Adipose tissue (tissue), 3 donors: ENCODE data around the gene ANKRD39. TPM values are rescaled to one million over a fixed set of nuclear protein-coding genes. Genes with fewer than 3 reads are reported as not detected.
"Not testable (repeated sequence)": the region's sequence is repeated elsewhere in the genome, so short reads cannot be mapped to it uniquely, and the experiment has no call there.

Source experiments
- H3K27ac ChIP-seq: one replicate; pipeline ENCODE4 v1.5.1; 2013; ENCODE audit warnings: low read depth, low read length
- WGBS, 3 donors: extraction: QIAGEN DNeasy Blood & Tissue Kit; methylation state at CpG; one replicate each; pipeline ENCODE4 v1.1.7; 2013; 5-methylcytosine and 5-hydroxymethylcytosine counted together
- polyA plus RNA-seq, 3 donors: library from polyadenylated mRNA; stranded (reverse); fragments of 200-250 nt; gene quantifications; one replicate each; pipeline ENCODE4 v1.2.3, GENCODE V29; 2013
- donor health status: healthy with polysubstance abuse.
- donor health status: Bipolar disorder and iron deficiency.
- donor health status: healthy.

The ANKRD39 gene
- polyA plus RNA-seq, 3 donors: 9.4 to 14.5 (median 11.0) TPM

- WGBS, 3 donors: 93 to 95% (median 94%) methylated on average over 5 of the region's 5 CpGs
Observed at GRCh38 chr2:96889502-96889901, 31.7 kb upstream of the ANKRD39 start.

GRCh38 chr2:96888072-96889011, 30.5 kb upstream of the ANKRD39 start:
- WGBS, 3 donors: 35 to 75% (median 58%) methylated on average over 12 of the region's 12 CpGs
- H3K27ac ChIP-seq: no peak overlapping the region

More at GRCh38 chr2:96889502-96889901, 31.7 kb upstream of the ANKRD39 start:
- not testable (repeated sequence) for H3K27ac ChIP-seq

- WGBS, 3 donors: 55 to 79% (median 64%) methylated on average over 18 of the region's 18 CpGs
- no peak overlapping the region for H3K27ac ChIP-seq
Observed at GRCh38 chr2:96887493-96888012, 29.7 kb upstream of the ANKRD39 start.

- no peak overlapping the region for H3K27ac ChIP-seq
- 84 to 94% (median 85%) methylated on average over 21 to 23 of the region's 23 CpGs for WGBS, 3 donors
Observed at GRCh38 chr2:96885432-96886347, 27.9 kb upstream of the ANKRD39 start.

- no peak overlapping the region for H3K27ac ChIP-seq
- 72 to 87% (median 77%) methylated on average over 19 of the region's 19 CpGs for WGBS, 3 donors
Observed at GRCh38 chr2:96884299-96885094, 26.7 kb upstream of the ANKRD39 start.

- no peak overlapping the region for H3K27ac ChIP-seq
- 72 to 83% (median 78%) methylated on average over 8 to 9 of the region's 9 CpGs for WGBS, 3 donors
Observed at GRCh38 chr2:96883306-96883705, 25.5 kb upstream of the ANKRD39 start.

- 74 to 93% (median 86%) methylated on average over 8 of the region's 8 CpGs for WGBS, 3 donors
- no peak overlapping the region for H3K27ac ChIP-seq
Observed at GRCh38 chr2:96882906-96883305, 25.1 kb upstream of the ANKRD39 start.

GRCh38 chr2:96882230-96882629, 24.4 kb upstream of the ANKRD39 start:
- H3K27ac ChIP-seq: no peak overlapping the region
- WGBS, 3 donors: 67 to 78% (median 75%) methylated on average over 12 of the region's 12 CpGs

- 52 to 75% (median 59%) methylated on average over 10 of the region's 10 CpGs for WGBS, 3 donors
- H3K27ac ChIP-seq: no peak overlapping the region
Observed at GRCh38 chr2:96881349-96882195, 23.8 kb upstream of the ANKRD39 start.

GRCh38 chr2:96880891-96881273, 23.1 kb upstream of the ANKRD39 start:
- 86 to 97% (median 88%) methylated on average over 6 of the region's 6 CpGs for whole genome bisulfite sequencing, 3 donors
- H3K27ac ChIP-seq: no peak overlapping the region

- 90 to 97% (median 96%) methylated on average over 16 to 18 of the region's 18 CpGs for WGBS, 3 donors
- no peak overlapping the region for H3K27ac ChIP-seq
Observed at GRCh38 chr2:96879545-96880040, 21.8 kb upstream of the ANKRD39 start.

- WGBS, 3 donors: 86 to 89% (median 88%) methylated on average over 22 of the region's 22 CpGs
- H3K27ac ChIP-seq: no peak overlapping the region
Observed at GRCh38 chr2:96878796-96879544, 21.2 kb upstream of the ANKRD39 start.

- 67 to 86% (median 74%) methylated on average over 7 of the region's 7 CpGs for WGBS, 3 donors
- H3K27ac ChIP-seq: no peak overlapping the region
Observed at GRCh38 chr2:96878171-96878570, 20.4 kb upstream of the ANKRD39 start.

- 84 to 90% (median 89%) methylated on average over 15 of the region's 15 CpGs for WGBS, 3 donors
- no peak overlapping the region for H3K27ac ChIP-seq
Observed at GRCh38 chr2:96877631-96878092, 19.8 kb upstream of the ANKRD39 start.

- no peak overlapping the region for H3K27ac ChIP-seq
- WGBS, 3 donors: 81 to 89% (median 84%) methylated on average over 6 of the region's 6 CpGs
Observed at GRCh38 chr2:96877042-96877451, 19.2 kb upstream of the ANKRD39 start.
